Stimulated activated naive CD8-positive, alpha-beta T cell treated with anti-CD3 and anti-CD28 coated beads, Interleukin-15, amount 100 ng/mL, for 72 hours (primary cell): ENCODE measurements around the gene COQ5.

Experiments used
- ATAC-seq: fragments of 150-1000 bp; cut with Tn5 transposase; 2 replicates; pipeline ENCODE4 v1.10.0; 2021; ENCODE audit warnings: mild to moderate bottlenecking, moderate library complexity
- DNase-seq, 2 donors: peaks; one replicate each; pipeline ENCODE4 v3.0.0; 2021 to 2022
- H3K27ac Mint-ChIP-seq, 2 donors: one replicate each; pipeline ENCODE4 v1.8.0; 2022; ENCODE audit warnings: mild to moderate bottlenecking in 2 of 2, mixed read lengths in 2 of 2, moderate library complexity in 2 of 2
- H3K27me3 Mint-ChIP-seq: one replicate; pipeline ENCODE4 v1.8.0; 2022; ENCODE audit warnings: mixed read lengths
- H3K4me1 Mint-ChIP-seq: one replicate; pipeline ENCODE4 v1.8.0; 2022; ENCODE audit warnings: mild to moderate bottlenecking, mixed read lengths
- H3K4me3 Mint-ChIP-seq, 2 donors: one replicate each; pipeline ENCODE4 v1.8.0; 2022; ENCODE audit warnings: mild to moderate bottlenecking in 2 of 2, mixed read lengths in 2 of 2, moderate library complexity in 1 of 2
- H3K9me3 Mint-ChIP-seq, 2 donors: one replicate each; pipeline ENCODE4 v1.8.0; 2022; ENCODE audit warnings: mixed read lengths in 2 of 2

Gene COQ5, protein sequence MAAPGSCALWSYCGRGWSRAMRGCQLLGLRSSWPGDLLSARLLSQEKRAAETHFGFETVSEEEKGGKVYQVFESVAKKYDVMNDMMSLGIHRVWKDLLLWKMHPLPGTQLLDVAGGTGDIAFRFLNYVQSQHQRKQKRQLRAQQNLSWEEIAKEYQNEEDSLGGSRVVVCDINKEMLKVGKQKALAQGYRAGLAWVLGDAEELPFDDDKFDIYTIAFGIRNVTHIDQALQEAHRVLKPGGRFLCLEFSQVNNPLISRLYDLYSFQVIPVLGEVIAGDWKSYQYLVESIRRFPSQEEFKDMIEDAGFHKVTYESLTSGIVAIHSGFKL

DNA sequence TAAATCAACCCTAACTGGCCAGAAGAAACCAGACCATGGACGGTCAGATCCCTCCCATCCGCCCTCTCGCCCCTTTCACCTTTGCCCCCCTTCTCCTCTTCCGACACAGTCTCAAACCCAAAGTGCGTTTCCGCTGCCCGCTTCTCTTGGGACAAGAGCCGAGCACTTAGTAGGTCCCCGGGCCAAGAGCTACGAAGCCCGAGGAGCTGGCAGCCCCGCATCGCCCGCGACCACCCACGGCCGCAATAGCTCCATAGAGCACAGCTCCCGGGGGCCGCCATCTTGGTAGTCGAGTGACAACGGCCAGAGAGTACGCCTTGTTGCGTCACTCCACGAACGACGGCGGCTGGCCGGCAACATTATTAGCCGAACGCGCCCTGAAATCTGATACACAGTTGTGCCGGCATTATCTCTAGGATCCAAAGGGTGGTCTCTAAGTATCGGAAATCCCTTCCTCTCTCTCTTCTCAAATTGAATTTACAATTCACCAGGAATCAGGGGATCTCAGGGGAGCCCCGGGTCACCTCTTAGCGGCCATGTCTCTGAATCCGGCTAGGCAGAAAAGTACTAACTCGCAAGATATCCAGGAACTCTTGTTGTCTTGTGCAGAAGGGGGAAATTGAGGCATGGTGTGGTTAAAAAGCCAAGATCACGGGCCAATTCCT lies at the start of gene COQ5:
TSS of gene COQ5 (minus strand) at position 298 of the 665 bp plus-strand sequence. CDS start at position 281, 17 bp downstream.
- H3K27me3 Mint-ChIP-seq, result no peaks in the 10 kb centered on the region
- no peaks in the 10 kb centered on the region for H3K9me3 Mint-ChIP-seq
- H3K27ac Mint-ChIP-seq, result peak within 1 kb of the TSS; percentile 100
- H3K4me3 Mint-ChIP-seq, result peak within 1 kb of the TSS; percentile 99 to 100
- H3K4me1 Mint-ChIP-seq, result peaks cover 26% of the 10 kb centered on the region
- ATAC-seq (peak; percentile 98), DNase-seq (peak; percentile 77 to 87)

DNA sequence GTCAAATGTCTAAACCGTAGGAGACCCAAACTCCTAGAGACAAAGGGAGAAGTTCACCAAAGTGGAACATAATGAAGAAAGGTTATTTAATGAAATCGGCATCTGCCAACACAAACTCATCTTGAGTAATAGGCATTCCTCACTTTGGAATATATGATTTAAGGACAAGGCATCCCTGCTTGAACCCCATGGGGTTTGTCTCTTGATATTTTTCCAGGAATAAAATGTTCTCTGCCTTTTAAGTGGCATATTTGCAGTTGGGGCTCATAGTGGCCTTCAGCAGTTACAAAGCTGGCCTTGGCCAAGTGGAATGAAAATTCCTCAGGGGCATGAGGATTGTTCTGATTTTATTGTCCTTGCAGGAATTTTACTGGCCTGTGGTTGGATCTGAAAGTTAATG lies 45.1 kb upstream of the COQ5 start:
- Mint-ChIP-seq H3K27ac (peak overlapping the region in 1 of 2 donors; percentile 61), H3K9me3 (no peaks in the 10 kb centered on the region), H3K4me1 (peaks cover 2% of the 10 kb centered on the region), H3K27me3 (no peaks in the 10 kb centered on the region), H3K4me3 (no peak overlapping the region)
- ATAC-seq (no peak), DNase-seq (no peak)

DNA sequence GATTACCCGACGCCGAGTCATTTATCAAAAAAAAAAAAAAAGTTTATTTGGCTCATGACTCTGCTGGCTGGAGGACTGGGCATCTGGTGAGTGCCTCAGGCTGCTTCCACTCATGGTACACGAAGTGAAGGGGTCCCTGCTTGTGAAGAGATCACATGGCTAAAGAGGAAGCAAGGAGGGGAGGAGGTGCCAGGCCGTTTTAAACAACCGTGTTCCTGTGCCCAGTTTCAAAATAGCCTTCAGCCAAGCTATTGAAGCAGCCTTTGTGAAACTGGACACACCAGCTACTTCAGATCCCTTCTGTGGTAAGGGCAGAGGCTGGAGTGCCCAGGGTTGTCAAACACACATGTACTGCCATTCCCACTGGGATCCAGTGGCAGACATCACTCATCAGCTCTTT lies 44.6 kb upstream of the COQ5 start:
- Mint-ChIP-seq H3K4me1 (no peaks in the 10 kb centered on the region), H3K4me3 (no peak overlapping the region), H3K27ac (no peak overlapping the region), H3K27me3 (no peaks in the 10 kb centered on the region), H3K9me3 (no peaks in the 10 kb centered on the region)
- no peak for ATAC-seq
- DNase-seq, result no peak

DNA sequence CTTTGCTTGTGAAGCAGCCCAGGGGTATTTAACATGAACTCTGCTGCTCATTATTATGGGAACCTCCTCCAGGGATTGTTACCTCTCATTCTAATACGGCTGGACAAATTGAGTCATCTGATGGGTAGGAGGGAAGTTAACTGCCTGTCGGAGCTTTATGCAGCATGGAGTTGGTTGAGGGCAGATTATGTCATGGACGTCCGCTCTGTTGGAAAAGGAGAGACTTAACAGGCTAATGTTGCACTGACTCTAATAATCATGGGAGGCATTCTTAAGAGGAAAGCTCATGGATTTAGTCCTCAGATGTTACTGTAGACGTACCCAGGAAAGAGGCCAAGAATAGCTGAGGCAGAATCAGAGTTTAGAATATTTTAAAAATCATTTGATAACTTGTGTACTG lies 42.3 kb upstream of the COQ5 start:
- DNase-seq, result no peak
- no peaks in the 10 kb centered on the region for H3K27me3 Mint-ChIP-seq
- no peak for ATAC-seq
- H3K4me1 Mint-ChIP-seq, result no peaks in the 10 kb centered on the region
- peak overlapping the region in 1 of 2 donors; percentile 7 for H3K27ac Mint-ChIP-seq
- H3K9me3 Mint-ChIP-seq, result no peaks in the 10 kb centered on the region
- no peak overlapping the region for H3K4me3 Mint-ChIP-seq

DNA sequence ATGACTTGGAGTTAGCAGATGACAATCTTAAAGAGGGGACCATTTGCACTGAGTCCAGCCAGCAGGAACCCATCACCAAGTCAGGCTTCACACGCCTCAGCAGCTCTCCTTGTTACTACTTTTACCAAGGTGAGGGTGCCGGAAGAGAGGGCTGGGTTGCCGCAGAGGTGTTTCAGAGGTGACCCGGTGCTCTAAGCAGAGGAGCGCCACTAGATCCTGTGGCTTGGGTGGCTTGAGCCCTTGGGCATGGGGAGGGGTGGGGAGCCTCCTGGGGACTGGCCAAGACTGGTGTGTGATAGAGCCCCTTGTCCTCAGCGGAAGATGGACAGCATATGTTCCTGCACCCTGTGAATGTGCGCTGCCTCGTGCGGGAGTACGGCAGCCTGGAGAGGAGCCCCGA lies 34.5 kb upstream of the COQ5 start:
- H3K4me1 Mint-ChIP-seq, result no peaks in the 10 kb centered on the region
- DNase-seq (no peak), ATAC-seq (no peak)
- no peaks in the 10 kb centered on the region for H3K9me3 Mint-ChIP-seq
- H3K4me3 Mint-ChIP-seq, result no peak overlapping the region
- H3K27me3 Mint-ChIP-seq, result no peaks in the 10 kb centered on the region
- H3K27ac Mint-ChIP-seq, result peak overlapping the region in 1 of 2 donors; percentile 54

DNA sequence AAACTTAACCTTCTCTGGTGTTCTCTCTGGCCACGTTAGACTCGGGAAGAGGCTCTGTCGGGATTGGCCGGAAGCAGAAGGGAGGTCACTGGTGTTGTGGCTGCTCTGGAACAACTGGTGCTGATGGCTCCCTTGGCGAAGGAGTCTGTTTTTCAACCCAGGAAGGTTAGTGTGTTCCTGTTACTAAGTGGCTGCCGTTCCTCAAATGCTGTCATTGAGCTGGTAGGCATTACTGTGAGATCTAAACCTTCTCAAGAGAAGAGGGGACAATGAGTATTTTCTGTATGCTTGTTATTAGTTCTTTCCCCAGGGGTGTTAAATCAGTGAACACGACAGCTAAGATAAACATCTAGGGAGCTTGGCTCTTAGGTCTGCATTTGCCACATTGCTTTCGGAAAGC lies 33.9 kb upstream of the COQ5 start:
- no peak overlapping the region for H3K27ac Mint-ChIP-seq
- no peaks in the 10 kb centered on the region for H3K27me3 Mint-ChIP-seq
- no peak for ATAC-seq
- H3K4me1 Mint-ChIP-seq, result no peaks in the 10 kb centered on the region
- H3K4me3 Mint-ChIP-seq, result no peak overlapping the region
- no peaks in the 10 kb centered on the region for H3K9me3 Mint-ChIP-seq
- DNase-seq, result no peak

DNA sequence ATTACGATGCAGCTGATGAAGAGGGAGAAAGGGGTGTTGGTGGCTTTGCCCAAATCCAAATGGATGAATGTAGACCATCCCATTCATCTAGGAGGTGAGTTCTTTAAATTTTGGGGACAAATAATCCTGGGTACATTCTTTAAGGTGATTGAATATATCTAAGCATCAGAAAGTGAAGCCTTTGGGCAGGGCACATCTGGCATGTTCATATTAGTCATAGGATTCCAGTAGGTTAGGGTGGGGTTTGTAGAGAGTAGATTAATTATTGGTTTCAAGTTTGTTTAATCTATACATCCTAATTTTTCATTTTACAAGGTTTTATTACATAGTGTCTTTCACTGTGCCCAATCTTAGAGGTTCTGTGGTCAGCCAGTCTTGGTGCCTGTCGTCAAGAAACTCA lies 28.6 kb upstream of the COQ5 start:
- H3K4me1 Mint-ChIP-seq, result no peaks in the 10 kb centered on the region
- ATAC-seq, result no peak
- no peak overlapping the region for H3K4me3 Mint-ChIP-seq
- DNase-seq, result no peak
- no peaks in the 10 kb centered on the region for H3K27me3 Mint-ChIP-seq
- no peak overlapping the region for H3K27ac Mint-ChIP-seq
- no peaks in the 10 kb centered on the region for H3K9me3 Mint-ChIP-seq

DNA sequence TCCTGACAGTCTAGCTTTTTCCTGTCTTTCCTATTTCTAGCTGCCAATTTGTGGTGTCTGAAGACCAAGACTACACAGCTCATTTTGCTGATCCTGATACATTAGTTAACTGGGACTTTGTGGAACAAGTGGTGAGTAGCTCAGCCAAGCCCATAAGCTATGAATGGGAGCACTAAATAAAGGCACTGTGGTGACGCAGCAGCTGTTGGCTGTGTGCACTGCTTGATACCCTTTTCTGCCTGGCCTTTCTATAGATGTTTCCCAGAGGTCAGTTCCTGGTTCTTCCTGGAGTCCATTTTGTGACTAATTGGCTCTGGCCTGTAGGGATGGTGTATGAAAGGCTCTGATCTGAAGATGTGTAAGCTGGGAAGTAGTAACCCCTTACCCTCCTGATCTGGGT lies 25.7 kb upstream of the COQ5 start:
- Mint-ChIP-seq H3K4me1 (no peaks in the 10 kb centered on the region), H3K27me3 (no peaks in the 10 kb centered on the region), H3K9me3 (no peaks in the 10 kb centered on the region), H3K27ac (peak overlapping the region in 1 of 2 donors; percentile 19), H3K4me3 (no peak overlapping the region)
- no peak for DNase-seq
- no peak for ATAC-seq

DNA sequence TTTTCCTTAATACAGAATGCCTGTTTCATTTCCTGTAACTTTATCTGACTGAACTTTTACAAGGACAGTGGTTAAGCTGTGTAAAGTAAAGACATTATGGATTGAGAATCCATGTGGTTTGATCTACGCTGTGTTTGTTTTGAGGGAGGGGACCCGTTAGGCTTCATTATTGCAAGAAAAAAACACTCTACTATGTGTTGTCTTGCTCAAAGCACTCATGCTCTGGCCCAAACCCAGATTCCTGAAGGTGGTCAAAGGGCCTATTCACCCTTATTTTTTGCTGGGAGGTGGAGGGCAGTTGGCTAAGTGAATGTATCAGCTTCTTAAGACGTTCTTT lies 17.1 kb upstream of the COQ5 start:
- DNase-seq (no peak), ATAC-seq (no peak)
- H3K27ac Mint-ChIP-seq, result no peak overlapping the region
- H3K9me3 Mint-ChIP-seq, result no peaks in the 10 kb centered on the region
- H3K27me3 Mint-ChIP-seq, result no peaks in the 10 kb centered on the region
- H3K4me1 Mint-ChIP-seq, result peaks cover 16% of the 10 kb centered on the region
- no peak overlapping the region for H3K4me3 Mint-ChIP-seq

DNA sequence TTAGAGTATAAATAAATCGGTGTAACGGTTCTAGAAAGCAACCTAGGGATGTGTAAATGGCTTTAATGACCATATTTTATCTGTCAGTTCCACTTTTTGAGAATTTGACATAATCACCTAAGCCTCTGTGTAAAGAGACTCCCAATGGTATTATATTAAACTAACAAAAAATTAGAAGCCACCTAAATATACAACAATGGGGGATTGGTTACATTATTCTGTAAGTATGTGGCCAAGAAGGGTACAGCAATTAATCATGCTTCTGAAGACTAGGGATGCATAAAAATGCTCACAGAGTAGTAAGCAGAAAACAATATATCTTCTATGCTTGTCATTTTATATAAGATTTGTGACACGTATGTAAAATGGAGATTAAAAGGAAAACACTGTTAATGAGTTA lies 15.7 kb upstream of the COQ5 start:
- DNase-seq (no peak), ATAC-seq (no peak)
- Mint-ChIP-seq H3K9me3 (no peaks in the 10 kb centered on the region), H3K4me1 (peaks cover 22% of the 10 kb centered on the region), H3K4me3 (no peak overlapping the region), H3K27me3 (no peaks in the 10 kb centered on the region), H3K27ac (no peak overlapping the region)

DNA sequence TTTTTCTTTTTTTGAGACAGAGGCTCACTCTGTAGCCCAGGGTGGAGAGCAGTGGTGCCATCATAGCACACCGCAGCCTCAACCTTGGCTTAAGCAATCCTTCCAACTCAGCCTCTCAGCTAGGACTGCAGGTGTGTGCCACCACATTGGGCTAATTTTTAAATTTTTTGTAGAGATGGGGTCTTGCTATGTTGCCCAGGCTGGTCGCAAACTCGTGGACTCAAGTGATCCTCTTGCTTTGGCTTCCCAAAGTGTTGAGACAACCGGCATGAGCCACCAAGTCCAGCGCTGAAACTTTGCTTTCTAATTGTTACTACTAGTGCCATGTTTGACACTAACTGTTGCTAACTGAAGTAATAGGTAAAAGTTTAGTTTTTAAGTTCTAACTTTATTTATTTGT lies 13.2 kb upstream of the COQ5 start:
- DNase-seq (no peak), ATAC-seq (no peak)
- Mint-ChIP-seq H3K27me3 (no peaks in the 10 kb centered on the region), H3K27ac (no peak overlapping the region), H3K4me3 (no peak overlapping the region), H3K9me3 (no peaks in the 10 kb centered on the region), H3K4me1 (peaks cover 47% of the 10 kb centered on the region)

DNA sequence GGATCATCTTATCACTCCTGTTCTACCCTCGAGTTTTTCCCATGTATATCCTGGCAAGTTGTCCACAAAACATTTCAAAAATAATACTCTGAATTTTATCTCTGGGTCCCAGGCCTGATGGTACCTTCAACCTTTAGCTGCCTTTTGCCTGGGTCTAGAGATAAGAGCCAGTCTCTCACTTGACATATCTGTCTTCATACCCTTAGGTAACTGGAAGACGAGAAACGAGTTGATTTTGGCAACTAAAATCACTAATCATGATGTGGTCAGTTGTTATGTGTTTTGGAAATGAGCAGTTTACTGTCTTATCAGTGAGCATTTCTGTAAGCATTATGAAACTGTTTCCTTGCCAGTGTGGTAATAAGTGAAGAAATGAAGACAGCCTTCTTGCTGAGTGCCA lies 11.5 kb upstream of the COQ5 start:
- DNase-seq (no peak), ATAC-seq (peak; percentile 35)
- Mint-ChIP-seq H3K9me3 (no peaks in the 10 kb centered on the region), H3K27me3 (no peaks in the 10 kb centered on the region), H3K27ac (peak overlapping the region; percentile 42 to 43), H3K4me3 (peak overlapping the region in 1 of 2 donors; percentile 5), H3K4me1 (peaks cover 64% of the 10 kb centered on the region)

DNA sequence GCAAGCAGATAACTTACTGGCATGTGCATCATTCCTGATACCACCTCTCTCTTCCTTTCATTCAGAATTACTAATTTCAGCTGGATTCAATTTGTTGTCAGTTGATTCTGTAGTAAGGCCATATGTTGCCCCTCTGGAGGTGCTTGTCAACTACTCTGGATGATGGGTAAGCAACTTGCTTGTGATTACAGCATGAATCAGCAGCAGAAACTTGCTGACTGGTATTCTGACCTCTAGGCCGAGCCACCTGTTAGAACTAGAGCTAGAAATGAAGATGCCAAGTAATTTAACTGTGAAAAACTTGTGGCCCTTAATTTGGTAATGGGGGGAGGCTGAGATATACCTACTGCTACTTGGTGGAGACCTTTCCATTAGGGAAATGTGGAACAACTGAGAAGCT lies 10.3 kb upstream of the COQ5 start:
- DNase-seq, result no peak
- Mint-ChIP-seq H3K27me3 (no peaks in the 10 kb centered on the region), H3K4me3 (peak overlapping the region; percentile 19 to 95)

DNA sequence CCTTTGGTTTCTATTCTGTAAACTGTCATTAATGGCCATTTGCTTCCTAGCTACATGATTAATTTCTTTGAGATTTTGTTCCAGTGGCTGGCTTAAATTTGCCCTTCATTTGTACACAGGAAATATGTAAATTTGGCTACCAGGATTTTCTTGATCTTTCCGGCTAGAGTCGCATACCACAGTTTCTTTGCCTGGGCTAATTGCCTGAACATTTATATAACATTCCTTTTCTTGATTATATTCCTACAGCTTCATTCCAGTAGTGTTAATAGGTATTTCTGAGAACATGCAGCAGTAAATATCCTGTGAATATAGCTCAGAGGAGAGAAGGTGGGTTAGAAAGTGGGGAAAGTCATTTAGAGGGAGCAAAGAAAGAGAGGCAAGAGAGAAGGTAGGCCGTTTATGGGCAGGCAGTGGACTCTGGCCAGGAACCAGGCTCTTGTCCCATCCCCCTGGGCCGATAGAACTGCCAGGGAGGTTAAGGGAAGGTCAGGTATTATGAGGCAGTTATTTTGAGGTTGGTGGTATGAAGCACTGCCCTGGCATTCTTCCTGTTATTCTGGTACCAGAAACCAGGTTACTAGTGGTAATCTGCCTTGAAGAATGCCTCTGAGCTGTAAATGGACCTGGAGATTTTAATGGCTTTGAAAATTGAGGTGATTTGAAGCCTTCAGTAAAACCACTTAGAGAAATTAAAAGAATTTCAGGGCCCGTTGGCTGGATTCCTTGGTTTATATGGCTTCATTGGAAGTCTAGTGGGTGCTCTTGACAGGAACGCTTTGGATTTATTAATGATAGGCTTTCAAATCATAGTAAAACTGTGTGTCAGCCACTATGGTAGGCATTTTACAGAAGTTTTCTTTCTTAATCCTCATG lies 9.6 kb upstream of the COQ5 start:
- Mint-ChIP-seq H3K4me1 (peaks cover 60% of the 10 kb centered on the region), H3K9me3 (no peaks in the 10 kb centered on the region), H3K27me3 (no peaks in the 10 kb centered on the region), H3K27ac (peak overlapping the region; percentile 76 to 94), H3K4me3 (peak overlapping the region; percentile 95 to 99)
- ATAC-seq (no peak), DNase-seq (no peak)

More for the DNA sequence above, 10.3 kb upstream of the COQ5 start:
- Mint-ChIP-seq H3K27ac (no peak overlapping the region), H3K4me1 (peaks cover 58% of the 10 kb centered on the region), H3K9me3 (no peaks in the 10 kb centered on the region)
- ATAC-seq, result no peak

DNA sequence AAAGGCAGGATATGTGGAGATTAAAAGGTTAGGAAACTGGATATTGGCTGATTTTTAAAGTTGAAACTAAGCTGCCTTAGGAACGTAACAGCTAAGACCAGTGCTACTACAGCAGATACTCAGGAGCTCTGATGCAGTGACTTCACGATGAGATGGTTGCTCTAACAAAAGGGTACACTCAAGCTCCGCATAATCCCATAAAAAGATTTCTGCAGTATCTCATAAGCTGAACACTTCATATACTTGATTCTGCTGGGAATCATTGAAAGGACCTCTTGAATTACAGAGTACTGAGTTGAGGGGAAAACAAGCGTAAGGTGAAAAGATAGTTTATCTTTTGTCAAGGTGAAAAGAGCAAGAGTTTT lies 8.9 kb upstream of the COQ5 start:
- ATAC-seq (no peak), DNase-seq (no peak)
- peaks cover 63% of the 10 kb centered on the region for H3K4me1 Mint-ChIP-seq
- H3K27ac Mint-ChIP-seq, result no peak overlapping the region
- no peaks in the 10 kb centered on the region for H3K27me3 Mint-ChIP-seq
- no peaks in the 10 kb centered on the region for H3K9me3 Mint-ChIP-seq
- peak overlapping the region; percentile 95 to 99 for H3K4me3 Mint-ChIP-seq
